NCI-H82 treated with DMSO at 0.1 percent for 48 hours (cell line): ENCODE data around the gene CMIP.

Source experiments
- DNase-seq: peaks from one replicate; lab custom pipeline; 2025; ENCODE audit not compliant: unreplicated experiment; lab: John Stamatoyannopoulos, UW

CMIP gene

GRCh38 chr16:81651758-81652718, 207.4 kb downstream of the CMIP start:
- DNase-seq: no peak

GRCh38 chr16:81652798-81653505, 208.3 kb downstream of the CMIP start:
- DNase-seq: no peak

- no peak for DNase-seq
These were observed 209.7 kb downstream of the CMIP start for GRCh38 chr16:81654346-81654745.

- no peak for DNase-seq
These were observed 211.0 kb downstream of the CMIP start for GRCh38 chr16:81655469-81656162.

GRCh38 chr16:81657224-81657623, 212.6 kb downstream of the CMIP start:
- no peak for DNase-seq

GRCh38 chr16:81657781-81658180, 213.2 kb downstream of the CMIP start:
- DNase-seq: no peak

GRCh38 chr16:81658373-81658772, 213.8 kb downstream of the CMIP start:
- no peak for DNase-seq

- no peak for DNase-seq
These were observed 214.6 kb downstream of the CMIP start for GRCh38 chr16:81659249-81659648.

- no peak for DNase-seq
These were observed 216.5 kb downstream of the CMIP start for GRCh38 chr16:81661082-81661481.

GRCh38 chr16:81664153-81664552, 219.5 kb downstream of the CMIP start:
- no peak for DNase-seq

GRCh38 chr16:81665588-81665987, 221.0 kb downstream of the CMIP start:
- no peak for DNase-seq

- DNase-seq: no peak
These were observed 221.5 kb downstream of the CMIP start for GRCh38 chr16:81666113-81666512.

- DNase-seq: no peak
These were observed 223.9 kb downstream of the CMIP start for GRCh38 chr16:81668243-81669097.

- no peak for DNase-seq
These were observed 225.1 kb downstream of the CMIP start for GRCh38 chr16:81669473-81670350.

GRCh38 chr16:81671738-81672597, 227.4 kb downstream of the CMIP start:
- DNase-seq: no peak

- no peak for DNase-seq
These were observed 228.8 kb downstream of the CMIP start for GRCh38 chr16:81673432-81673831.

GRCh38 chr16:81675662-81676061, 231.1 kb downstream of the CMIP start:
- no peak for DNase-seq

GRCh38 chr16:81676066-81676882, 231.7 kb downstream of the CMIP start:
- DNase-seq: no peak
